ENCODE measurements around the gene PARD3.

GRCh38 chr10:34859170-34859569 is 44.1 kb upstream of the PARD3 start:
- TF ChIP-seq POLR2A (IDR thresholded peaks at IDR 0.05), result no peak
- TF ChIP-seq, protein P1, sequence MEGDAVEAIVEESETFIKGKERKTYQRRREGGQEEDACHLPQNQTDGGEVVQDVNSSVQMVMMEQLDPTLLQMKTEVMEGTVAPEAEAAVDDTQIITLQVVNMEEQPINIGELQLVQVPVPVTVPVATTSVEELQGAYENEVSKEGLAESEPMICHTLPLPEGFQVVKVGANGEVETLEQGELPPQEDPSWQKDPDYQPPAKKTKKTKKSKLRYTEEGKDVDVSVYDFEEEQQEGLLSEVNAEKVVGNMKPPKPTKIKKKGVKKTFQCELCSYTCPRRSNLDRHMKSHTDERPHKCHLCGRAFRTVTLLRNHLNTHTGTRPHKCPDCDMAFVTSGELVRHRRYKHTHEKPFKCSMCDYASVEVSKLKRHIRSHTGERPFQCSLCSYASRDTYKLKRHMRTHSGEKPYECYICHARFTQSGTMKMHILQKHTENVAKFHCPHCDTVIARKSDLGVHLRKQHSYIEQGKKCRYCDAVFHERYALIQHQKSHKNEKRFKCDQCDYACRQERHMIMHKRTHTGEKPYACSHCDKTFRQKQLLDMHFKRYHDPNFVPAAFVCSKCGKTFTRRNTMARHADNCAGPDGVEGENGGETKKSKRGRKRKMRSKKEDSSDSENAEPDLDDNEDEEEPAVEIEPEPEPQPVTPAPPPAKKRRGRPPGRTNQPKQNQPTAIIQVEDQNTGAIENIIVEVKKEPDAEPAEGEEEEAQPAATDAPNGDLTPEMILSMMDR (IDR thresholded peaks at IDR 0.05), result no peak

All from Peyer's patch (tissue), 4 donors.